ENCODE results near the gene TEPSIN. TPM values are rescaled to one million over a fixed set of nuclear protein-coding genes. Genes with fewer than 3 reads are reported as not detected.
A peak's percentile ranks its signal among the peaks of the same experiment; 100 is the strongest.

Gene TEPSIN
- total and polyA plus RNA-seq, 2 of the 13 experiments (the other 11 are each of a cell fraction or from before 2014, with no cell fraction given), result 16.1 to 18.8 TPM

DNA sequence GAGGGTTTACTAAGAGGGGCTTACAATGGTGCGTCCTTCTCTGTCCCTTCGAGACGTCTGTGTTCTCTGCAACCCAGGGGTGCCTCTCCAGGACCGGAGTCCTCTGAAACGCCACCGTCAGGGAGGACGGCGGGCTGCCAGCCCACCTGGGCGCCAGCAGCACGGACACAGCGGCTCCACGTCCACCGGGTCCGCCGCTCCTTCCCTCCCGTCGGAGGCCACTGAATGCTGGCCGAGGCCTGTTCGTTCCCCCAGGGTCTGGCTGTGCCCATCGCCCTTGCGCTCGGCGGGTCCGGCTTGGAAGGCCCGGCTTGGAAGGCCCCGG is 403 bp downstream of the TEPSIN start (continued):
- no peak for TF ChIP-seq THRA (CRISPR knock-in tag; IDR thresholded peaks at IDR 0.05; ENCODE audit: borderline replicate concordance)
- 0 out of 2 replicates have a peak, but pooled peaks have one; percentile 54 for TF ChIP-seq IRX3 (CRISPR knock-in tag; IDR thresholded peaks at IDR 0.05; ENCODE audit: borderline replicate concordance, low read depth)
- TF ChIP-seq, protein P1, sequence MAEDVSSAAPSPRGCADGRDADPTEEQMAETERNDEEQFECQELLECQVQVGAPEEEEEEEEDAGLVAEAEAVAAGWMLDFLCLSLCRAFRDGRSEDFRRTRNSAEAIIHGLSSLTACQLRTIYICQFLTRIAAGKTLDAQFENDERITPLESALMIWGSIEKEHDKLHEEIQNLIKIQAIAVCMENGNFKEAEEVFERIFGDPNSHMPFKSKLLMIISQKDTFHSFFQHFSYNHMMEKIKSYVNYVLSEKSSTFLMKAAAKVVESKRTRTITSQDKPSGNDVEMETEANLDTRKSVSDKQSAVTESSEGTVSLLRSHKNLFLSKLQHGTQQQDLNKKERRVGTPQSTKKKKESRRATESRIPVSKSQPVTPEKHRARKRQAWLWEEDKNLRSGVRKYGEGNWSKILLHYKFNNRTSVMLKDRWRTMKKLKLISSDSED (CRISPR knock-in tag; IDR thresholded peaks at IDR 0.05), result 0 out of 2 replicates have a peak, but pooled peaks have one; percentile 66
- TF ChIP-seq, protein P2, sequence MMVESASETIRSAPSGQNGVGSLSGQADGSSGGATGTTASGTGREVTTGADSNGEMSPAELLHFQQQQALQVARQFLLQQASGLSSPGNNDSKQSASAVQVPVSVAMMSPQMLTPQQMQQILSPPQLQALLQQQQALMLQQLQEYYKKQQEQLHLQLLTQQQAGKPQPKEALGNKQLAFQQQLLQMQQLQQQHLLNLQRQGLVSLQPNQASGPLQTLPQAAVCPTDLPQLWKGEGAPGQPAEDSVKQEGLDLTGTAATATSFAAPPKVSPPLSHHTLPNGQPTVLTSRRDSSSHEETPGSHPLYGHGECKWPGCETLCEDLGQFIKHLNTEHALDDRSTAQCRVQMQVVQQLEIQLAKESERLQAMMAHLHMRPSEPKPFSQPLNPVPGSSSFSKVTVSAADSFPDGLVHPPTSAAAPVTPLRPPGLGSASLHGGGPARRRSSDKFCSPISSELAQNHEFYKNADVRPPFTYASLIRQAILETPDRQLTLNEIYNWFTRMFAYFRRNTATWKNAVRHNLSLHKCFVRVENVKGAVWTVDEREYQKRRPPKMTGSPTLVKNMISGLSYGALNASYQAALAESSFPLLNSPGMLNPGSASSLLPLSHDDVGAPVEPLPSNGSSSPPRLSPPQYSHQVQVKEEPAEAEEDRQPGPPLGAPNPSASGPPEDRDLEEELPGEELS (CRISPR knock-in tag; IDR thresholded peaks at IDR 0.05), result no peak
- no peak for TF ChIP-seq BORCS8-MEF2B (CRISPR knock-in tag; IDR thresholded peaks at IDR 0.05)
- TF ChIP-seq, protein P3, sequence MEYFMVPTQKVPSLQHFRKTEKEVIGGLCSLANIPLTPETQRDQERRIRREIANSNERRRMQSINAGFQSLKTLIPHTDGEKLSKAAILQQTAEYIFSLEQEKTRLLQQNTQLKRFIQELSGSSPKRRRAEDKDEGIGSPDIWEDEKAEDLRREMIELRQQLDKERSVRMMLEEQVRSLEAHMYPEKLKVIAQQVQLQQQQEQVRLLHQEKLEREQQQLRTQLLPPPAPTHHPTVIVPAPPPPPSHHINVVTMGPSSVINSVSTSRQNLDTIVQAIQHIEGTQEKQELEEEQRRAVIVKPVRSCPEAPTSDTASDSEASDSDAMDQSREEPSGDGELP (IDR thresholded peaks at IDR 0.05; ENCODE audit: borderline replicate concordance, low read depth), result no peak
- no peak for TF ChIP-seq ZNF7 (CRISPR knock-in tag; IDR thresholded peaks at IDR 0.05)
- TF ChIP-seq, protein P4, sequence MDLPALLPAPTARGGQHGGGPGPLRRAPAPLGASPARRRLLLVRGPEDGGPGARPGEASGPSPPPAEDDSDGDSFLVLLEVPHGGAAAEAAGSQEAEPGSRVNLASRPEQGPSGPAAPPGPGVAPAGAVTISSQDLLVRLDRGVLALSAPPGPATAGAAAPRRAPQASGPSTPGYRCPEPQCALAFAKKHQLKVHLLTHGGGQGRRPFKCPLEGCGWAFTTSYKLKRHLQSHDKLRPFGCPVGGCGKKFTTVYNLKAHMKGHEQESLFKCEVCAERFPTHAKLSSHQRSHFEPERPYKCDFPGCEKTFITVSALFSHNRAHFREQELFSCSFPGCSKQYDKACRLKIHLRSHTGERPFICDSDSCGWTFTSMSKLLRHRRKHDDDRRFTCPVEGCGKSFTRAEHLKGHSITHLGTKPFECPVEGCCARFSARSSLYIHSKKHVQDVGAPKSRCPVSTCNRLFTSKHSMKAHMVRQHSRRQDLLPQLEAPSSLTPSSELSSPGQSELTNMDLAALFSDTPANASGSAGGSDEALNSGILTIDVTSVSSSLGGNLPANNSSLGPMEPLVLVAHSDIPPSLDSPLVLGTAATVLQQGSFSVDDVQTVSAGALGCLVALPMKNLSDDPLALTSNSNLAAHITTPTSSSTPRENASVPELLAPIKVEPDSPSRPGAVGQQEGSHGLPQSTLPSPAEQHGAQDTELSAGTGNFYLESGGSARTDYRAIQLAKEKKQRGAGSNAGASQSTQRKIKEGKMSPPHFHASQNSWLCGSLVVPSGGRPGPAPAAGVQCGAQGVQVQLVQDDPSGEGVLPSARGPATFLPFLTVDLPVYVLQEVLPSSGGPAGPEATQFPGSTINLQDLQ (CRISPR knock-in tag; IDR thresholded peaks at IDR 0.05), result no peak; the same call in 1 of the 2 replicates
- TF ChIP-seq RNF2 (conservative IDR thresholded peaks at IDR 0.05; ENCODE audit: low read depth), result no peak
- no peak; the same call in 1 of the 2 replicates for TF ChIP-seq SIN3A (IDR thresholded peaks at IDR 0.05; ENCODE audit: borderline replicate concordance, low read depth, low read length)
- TF ChIP-seq FOXA1 (IDR thresholded peaks at IDR 0.05), result no peak
- TF ChIP-seq FOXA1 (CRISPR knock-in tag; IDR thresholded peaks at IDR 0.05), result no peak
- no peak for TF ChIP-seq ARNT2 (CRISPR knock-in tag; IDR thresholded peaks at IDR 0.05; ENCODE audit: low read depth)
- TF ChIP-seq PHB2 (IDR thresholded peaks at IDR 0.05; ENCODE audit: partially characterized antibody), result no peak
- TF ChIP-seq TEAD3 (CRISPR knock-in tag; optimal IDR thresholded peaks at IDR 0.05; ENCODE audit: borderline replicate concordance), result no peak
- no peak for TF ChIP-seq ARID5B (CRISPR knock-in tag; IDR thresholded peaks at IDR 0.05)
- no peak for TF ChIP-seq FOSL1 (CRISPR knock-in tag; IDR thresholded peaks at IDR 0.05; ENCODE audit: borderline replicate concordance)
- TF ChIP-seq RAD21 (CRISPR knock-in tag; IDR thresholded peaks at IDR 0.05), result no peak
- peak; percentile 47; the same call in 1 of the 2 replicates for TF ChIP-seq ZNF253 (CRISPR knock-in tag; IDR thresholded peaks at IDR 0.05; ENCODE audit: borderline replicate concordance)
